Chondrocyte (in vitro differentiated cells): Measurements from ENCODE around the gene OSBPL6. TPM values are rescaled to one million over a fixed set of nuclear protein-coding genes. Genes with fewer than 3 reads are reported as not detected.

ENCODE experiments used
- DNase-seq: peaks from one replicate; pipeline ENCODE4 v3.0.0; 2021; ENCODE audit warnings: mixed read lengths, low spot score
- H3K27ac Mint-ChIP-seq: one replicate; pipeline ENCODE4 v1.8.0; 2021; ENCODE audit warnings: mild to moderate bottlenecking, moderate library complexity, mixed read lengths; ENCODE audit not compliant: unreplicated experiment
- H3K27me3 Mint-ChIP-seq: 2 replicates; pipeline ENCODE4 v1.8.0; 2021; ENCODE audit warnings: low read depth, mixed read lengths
- H3K36me3 Mint-ChIP-seq: 2 replicates; pipeline ENCODE4 v1.8.0; 2021; ENCODE audit warnings: low read depth, mixed read lengths
- H3K4me1 Mint-ChIP-seq: 2 replicates; pipeline ENCODE4 v1.8.0; 2021; ENCODE audit warnings: low read depth, mild to moderate bottlenecking, mixed read lengths
- H3K4me3 Mint-ChIP-seq: one replicate; pipeline ENCODE4 v1.8.0; 2021; ENCODE audit warnings: mild to moderate bottlenecking, moderate library complexity, mixed read lengths; ENCODE audit not compliant: unreplicated experiment
- H3K9me3 Mint-ChIP-seq: 2 replicates; pipeline ENCODE4 v1.8.0; 2021; ENCODE audit warnings: low read depth, mixed read lengths
- total RNA-seq: library from RNA; stranded (reverse); gene quantifications from 3 replicates; pipeline ENCODE4 v1.2.1, GENCODE V29; 2021
- TF ChIP-seq, protein P1 (sequence below): fragments of 200-600 bp; sonication (generic); IDR thresholded peaks from 2 replicates; pipeline ENCODE4 v1.5.0; 2021; ENCODE audit warnings: antibody characterized with exemption, mild to moderate bottlenecking, moderate library complexity

The OSBPL6 gene
- total RNA-seq, 1 donor from 2014 or later, result 10.3 TPM

DNA sequence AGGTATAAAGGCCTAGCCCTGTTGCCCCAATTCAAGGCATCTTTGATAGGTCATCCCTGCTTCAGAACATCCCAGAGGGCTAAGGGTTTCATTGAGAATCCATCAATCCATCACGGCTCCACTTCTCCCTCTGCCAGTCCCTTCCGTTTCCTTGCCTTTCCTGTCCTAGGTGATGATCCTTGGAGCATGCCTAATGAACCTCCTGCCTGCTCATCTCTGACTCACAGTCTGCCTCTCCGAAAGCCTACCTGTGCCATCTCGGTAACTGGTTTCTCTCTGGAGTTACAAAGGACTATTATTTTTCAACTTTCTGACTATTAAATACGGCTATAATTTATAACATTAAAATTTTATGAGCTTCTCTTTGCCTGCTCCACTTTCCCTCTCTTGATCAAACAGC is 36.7 kb upstream of the OSBPL6 start:
- Mint-ChIP-seq H3K9me3 (no peaks in the 10 kb centered on the region), H3K27me3 (peaks cover 1% of the 10 kb centered on the region), H3K4me3 (no peak overlapping the region), H3K4me1 (no peaks in the 10 kb centered on the region), H3K36me3 (no peaks in the 10 kb centered on the region), H3K27ac (no peak overlapping the region)
- no peak for DNase-seq
- TF ChIP-seq, protein P1, sequence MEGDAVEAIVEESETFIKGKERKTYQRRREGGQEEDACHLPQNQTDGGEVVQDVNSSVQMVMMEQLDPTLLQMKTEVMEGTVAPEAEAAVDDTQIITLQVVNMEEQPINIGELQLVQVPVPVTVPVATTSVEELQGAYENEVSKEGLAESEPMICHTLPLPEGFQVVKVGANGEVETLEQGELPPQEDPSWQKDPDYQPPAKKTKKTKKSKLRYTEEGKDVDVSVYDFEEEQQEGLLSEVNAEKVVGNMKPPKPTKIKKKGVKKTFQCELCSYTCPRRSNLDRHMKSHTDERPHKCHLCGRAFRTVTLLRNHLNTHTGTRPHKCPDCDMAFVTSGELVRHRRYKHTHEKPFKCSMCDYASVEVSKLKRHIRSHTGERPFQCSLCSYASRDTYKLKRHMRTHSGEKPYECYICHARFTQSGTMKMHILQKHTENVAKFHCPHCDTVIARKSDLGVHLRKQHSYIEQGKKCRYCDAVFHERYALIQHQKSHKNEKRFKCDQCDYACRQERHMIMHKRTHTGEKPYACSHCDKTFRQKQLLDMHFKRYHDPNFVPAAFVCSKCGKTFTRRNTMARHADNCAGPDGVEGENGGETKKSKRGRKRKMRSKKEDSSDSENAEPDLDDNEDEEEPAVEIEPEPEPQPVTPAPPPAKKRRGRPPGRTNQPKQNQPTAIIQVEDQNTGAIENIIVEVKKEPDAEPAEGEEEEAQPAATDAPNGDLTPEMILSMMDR, result no peak

DNA sequence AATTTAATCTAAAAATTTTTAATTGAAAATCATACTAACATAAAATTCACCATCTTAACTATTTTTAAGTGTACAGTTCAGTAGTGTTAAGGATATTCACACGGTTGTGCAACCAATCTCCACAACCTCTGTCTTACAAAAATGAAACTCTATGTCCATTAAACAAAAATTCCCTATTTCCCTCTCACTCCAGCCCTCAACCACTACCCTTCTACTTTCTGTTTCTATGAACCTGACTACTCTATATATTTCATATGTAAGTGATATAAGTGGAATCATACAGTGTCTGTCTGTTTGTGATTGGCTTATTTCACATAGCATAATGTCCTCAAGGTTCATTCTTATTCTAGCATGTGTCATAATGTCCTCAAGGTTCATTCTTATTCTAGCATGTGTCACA is 34.3 kb upstream of the OSBPL6 start:
- Mint-ChIP-seq H3K4me1 (no peaks in the 10 kb centered on the region), H3K27ac (no peak overlapping the region), H3K9me3 (no peaks in the 10 kb centered on the region), H3K27me3 (peaks cover 1% of the 10 kb centered on the region), H3K4me3 (no peak overlapping the region), H3K36me3 (no peaks in the 10 kb centered on the region)
- TF ChIP-seq, protein P1, result no peak
- no peak for DNase-seq

GRCh38 chr2:178160601-178161000 is 33.7 kb upstream of the OSBPL6 start:
- no peak for DNase-seq
- Mint-ChIP-seq H3K9me3 (no peaks in the 10 kb centered on the region), H3K4me3 (no peak overlapping the region), H3K4me1 (no peaks in the 10 kb centered on the region), H3K36me3 (no peaks in the 10 kb centered on the region), H3K27me3 (peaks cover 1% of the 10 kb centered on the region), H3K27ac (no peak overlapping the region)
- TF ChIP-seq, protein P1, result no peak

GRCh38 chr2:178163395-178163794 is 30.9 kb upstream of the OSBPL6 start:
- no peak for DNase-seq
- no peaks in the 10 kb centered on the region for H3K9me3 Mint-ChIP-seq
- H3K27ac Mint-ChIP-seq, result no peak overlapping the region
- TF ChIP-seq, protein P1, result no peak
- no peaks in the 10 kb centered on the region for H3K36me3 Mint-ChIP-seq
- peaks cover 1% of the 10 kb centered on the region for H3K27me3 Mint-ChIP-seq
- H3K4me3 Mint-ChIP-seq, result no peak overlapping the region
- no peaks in the 10 kb centered on the region for H3K4me1 Mint-ChIP-seq

- H3K36me3 Mint-ChIP-seq, result no peaks in the 10 kb centered on the region
- no peaks in the 10 kb centered on the region for H3K4me1 Mint-ChIP-seq
- H3K27me3 Mint-ChIP-seq, result peaks cover 1% of the 10 kb centered on the region
- DNase-seq, result no peak
- TF ChIP-seq, protein P1, result no peak
- no peak overlapping the region for H3K4me3 Mint-ChIP-seq
- H3K27ac Mint-ChIP-seq, result no peak overlapping the region
- H3K9me3 Mint-ChIP-seq, result no peaks in the 10 kb centered on the region
These were observed 30.4 kb upstream of the OSBPL6 start for GRCh38 chr2:178163911-178164310.
